Sigmoid colon (tissue), 7 donors: ENCODE data around the gene CLDN7. TPM values are rescaled to one million over a fixed set of nuclear protein-coding genes. Genes with fewer than 3 reads are reported as not detected.

Experiments used
- DNase-seq: peaks from one replicate; pipeline ENCODE4 v3.0.0-alpha.2; 2019
- H3K27ac ChIP-seq, 4 donors: fragments of 200-600 bp; sonication (generic); one replicate each; pipeline ENCODE4 v1.5.1; 2016 to 2019; ENCODE audit warnings: mild to moderate bottlenecking in 1 of 4
- H3K27me3 ChIP-seq, 3 donors: fragments of 200-600 bp; sonication (generic); one replicate each; pipeline ENCODE4 v1.5.1; 2019; ENCODE audit warnings: mild to moderate bottlenecking in 1 of 3
- H3K36me3 ChIP-seq, 4 donors: fragments of 200-600 bp; sonication (generic); one replicate each; pipeline ENCODE4 v1.5.1; 2016 to 2019
- H3K4me1 ChIP-seq, 4 donors: fragments of 200-600 bp; sonication (generic); one replicate each; pipeline ENCODE4 v1.5.1; 2017 to 2019
- H3K4me3 ChIP-seq, 4 donors: fragments of 200-600 bp; sonication (generic); one replicate each; pipeline ENCODE4 v1.5.1; 2017 to 2019; ENCODE audit warnings: mild to moderate bottlenecking in 2 of 4, moderate library complexity in 1 of 4
- H3K9me3 ChIP-seq, 4 donors: fragments of 200-600 bp in 3 of 4; sonication (generic) in 3 of 4; one replicate each; pipeline versions ENCODE4 v1.5.1 to v1.6.1; 2013 to 2019
- CTCF ChIP-seq, 4 experiments: fragments of 450-650 bp in 3 of 4; fragments of 200-600 bp in 1 of 4; IDR thresholded peaks; one replicate each; pipeline ENCODE4 v1.5.1; 2016 to 2019; ENCODE audit warnings: antibody characterized with exemption in 4 of 4, mild to moderate bottlenecking in 3 of 4, moderate library complexity in 2 of 4
- EP300 ChIP-seq, 4 donors: sonication (generic); formaldehyde crosslinking; IDR thresholded peaks; one replicate each; pipeline ENCODE4 v1.6.1; 2017; ENCODE audit warnings: antibody characterized with exemption in 4 of 4
- POLR2A ChIP-seq, 2 donors: fragments of 450-650 bp; IDR thresholded peaks; one replicate each; pipeline ENCODE4 v1.6.1; 2016; ENCODE audit warnings: antibody characterized with exemption in 2 of 2, mild to moderate bottlenecking in 2 of 2, moderate library complexity in 2 of 2
- POLR2AphosphoS5 ChIP-seq, 4 donors: sonication (generic); formaldehyde crosslinking; IDR thresholded peaks; one replicate each; pipeline ENCODE4 v1.6.1; 2017; ENCODE audit warnings: antibody characterized with exemption in 4 of 4
- WGBS, 2 donors: extraction: QIAGEN DNeasy Blood & Tissue Kit; methylation state at CpG; one replicate each; pipeline ENCODE4 v1.1.7; 2013; 5-methylcytosine and 5-hydroxymethylcytosine counted together
- intact Hi-C: fragments of 100-400 bp; cut with DNase I; formaldehyde crosslinking; loops from one replicate; pipeline ENCODE4 v1.15.1; 2023
- polyA plus RNA-seq, 3 donors: library from polyadenylated mRNA; stranded (reverse); fragments of 200-250 nt; gene quantifications; one replicate each; pipeline ENCODE4 v1.2.3, GENCODE V29; 2013
- total RNA-seq, 4 donors: library from RNA; depleted of rRNA; stranded (reverse); fragments of >200 nt; gene quantifications; one replicate each; pipeline ENCODE4 v1.1.0, GENCODE V29; 2016
- donor health status: healthy with polysubstance abuse.
- donor health status: Bipolar disorder and iron deficiency.
- donor health status: healthy.

The CLDN7 gene
- total and polyA plus RNA-seq, 7 donors = 1.1 to 963 (median 91.7) TPM; not detected in 1

GRCh38 chr17:7292194-7292593 lies 29.9 kb upstream of the CLDN7 start:
- Histone ChIP-seq H3K4me3 (no peak overlapping the region), H3K27ac (peak overlapping the region; percentile 67 to 80 (median 77)), H3K4me1 (peaks cover 0 to 69% (median 62%) of the 10 kb centered on the region in 4 donors), H3K9me3 (no peaks in the 10 kb centered on the region), H3K36me3 (peaks cover 0 to 2% (median 0%) of the 10 kb centered on the region in 4 donors), H3K27me3 (peaks cover 11 to 38% (median 18%) of the 10 kb centered on the region in 3 donors)
- intact Hi-C loops = no loop called here
- DNase-seq = no peak
- TF ChIP-seq POLR2A (IDR thresholded peaks at IDR 0.05) = no peak
- peak in 3 of 4 donors; percentile 1 to 27 (median 12) for TF ChIP-seq POLR2AphosphoS5 (IDR thresholded peaks at IDR 0.05)
- 60 to 71% methylated on average over 2 of the region's 2 CpGs for WGBS, 2 donors

- DNase-seq = no peak
- Histone ChIP-seq H3K27ac (peak overlapping the region; percentile 32 to 97 (median 57)), H3K36me3 (peaks cover 9 to 13% (median 11%) of the 10 kb centered on the region in 4 donors), H3K27me3 (peaks cover 11 to 38% (median 18%) of the 10 kb centered on the region in 3 donors), H3K4me1 (peaks cover 0 to 68% (median 61%) of the 10 kb centered on the region in 4 donors), H3K4me3 (no peak overlapping the region), H3K9me3 (no peaks in the 10 kb centered on the region)
- intact Hi-C loops = no loop called here
- WGBS, 2 donors = 73 to 80% methylated on average over 11 of the region's 11 CpGs
- peak in 2 of 4 donors; percentile 66 to 75 for TF ChIP-seq POLR2AphosphoS5 (IDR thresholded peaks at IDR 0.05)
- no peak for TF ChIP-seq CTCF (IDR thresholded peaks at IDR 0.05)
These were observed 28.4 kb upstream of the CLDN7 start for GRCh38 chr17:7290685-7291084.

- Histone ChIP-seq H3K4me3 (no peak overlapping the region), H3K9me3 (no peaks in the 10 kb centered on the region), H3K36me3 (peaks cover 14 to 18% (median 16%) of the 10 kb centered on the region in 4 donors), H3K27me3 (peaks cover 11 to 34% (median 18%) of the 10 kb centered on the region in 3 donors), H3K4me1 (peaks cover 0 to 68% (median 61%) of the 10 kb centered on the region in 4 donors), H3K27ac (peak overlapping the region; percentile 32 to 97 (median 57))
- TF ChIP-seq POLR2A (IDR thresholded peaks at IDR 0.05) (no peak), CTCF (IDR thresholded peaks at IDR 0.05) (no peak), EP300 (IDR thresholded peaks at IDR 0.05) (no peak), POLR2AphosphoS5 (IDR thresholded peaks at IDR 0.05) (peak in 1 of 4 donors; percentile 9)
- intact Hi-C loops = no loop called here
- 94 to 95% methylated on average over 19 of the region's 19 CpGs for WGBS, 2 donors
- DNase-seq = no peak
These were observed 27.9 kb upstream of the CLDN7 start for GRCh38 chr17:7290166-7290565.

- peak overlapping the region; percentile 32 to 97 (median 57) for H3K27ac ChIP-seq
- H3K9me3 ChIP-seq = no peaks in the 10 kb centered on the region
- no peak overlapping the region for H3K4me3 ChIP-seq
- H3K4me1 ChIP-seq = peaks cover 0 to 68% (median 61%) of the 10 kb centered on the region in 4 donors
- peaks cover 8 to 26% (median 12%) of the 10 kb centered on the region in 3 donors for H3K27me3 ChIP-seq
- 85 to 91% methylated on average over 18 of the region's 18 CpGs for WGBS, 2 donors
- peaks cover 21 to 26% (median 23%) of the 10 kb centered on the region in 4 donors for H3K36me3 ChIP-seq
- intact Hi-C loops = no loop called here
- no peak for DNase-seq
- TF ChIP-seq POLR2AphosphoS5 (IDR thresholded peaks at IDR 0.05) (peak in 1 of 4 donors; percentile 52), POLR2A (IDR thresholded peaks at IDR 0.05) (no peak)
These were observed 27.2 kb upstream of the CLDN7 start for GRCh38 chr17:7289256-7290032.

- Histone ChIP-seq H3K36me3 (peaks cover 26 to 33% (median 28%) of the 10 kb centered on the region in 4 donors), H3K9me3 (no peaks in the 10 kb centered on the region), H3K4me3 (no peak overlapping the region), H3K27me3 (no peaks in the 10 kb centered on the region), H3K4me1 (peaks cover 0 to 57% (median 49%) of the 10 kb centered on the region in 4 donors), H3K27ac (peak overlapping the region; percentile 93 to 98 (median 96))
- TF ChIP-seq POLR2AphosphoS5 (IDR thresholded peaks at IDR 0.05) (no peak), EP300 (IDR thresholded peaks at IDR 0.05) (no peak), POLR2A (IDR thresholded peaks at IDR 0.05) (no peak), CTCF (IDR thresholded peaks at IDR 0.05) (no peak)
- intact Hi-C loops = no loop called here
- WGBS, 2 donors = 92% methylated on average over 12 of the region's 12 CpGs
- no peak for DNase-seq
These were observed 23.4 kb upstream of the CLDN7 start for GRCh38 chr17:7285679-7286078.
